HCT116 (cell line): ENCODE results near the gene OR4K2. TPM values are rescaled to one million over a fixed set of nuclear protein-coding genes. Genes with fewer than 3 reads are reported as not detected.

ENCODE experiments used
- total RNA-seq: library from RNA; stranded (reverse); gene quantifications from one replicate; pipeline ENCODE4 v1.2.1, GENCODE V29; 2021; ENCODE audit not compliant: unreplicated experiment

OR4K2 gene
- total RNA-seq, 1 experiment from 2014 or later: not detected

Other genes with a start within 250 kb of the OR4K2 start
- gene OR11H2, start 161.3 kb upstream of the OR4K2 start, total RNA-seq: not detected
- gene OR4Q3, start 131.6 kb upstream of the OR4K2 start, total RNA-seq: not detected
- not detected for gene OR4M1, start 101.6 kb upstream of the OR4K2 start, total RNA-seq
- not detected for gene OR4N2, start 71.4 kb upstream of the OR4K2 start, total RNA-seq
- not detected for gene OR4K5, start 45.5 kb downstream of the OR4K2 start, total RNA-seq
- not detected for gene OR4K1, start 55.8 kb downstream of the OR4K2 start, total RNA-seq
- not detected for gene OR4K15, start 100.4 kb downstream of the OR4K2 start, total RNA-seq
- not detected for gene OR4Q2, start 127.0 kb downstream of the OR4K2 start, total RNA-seq
- not detected for gene OR4K14, start 144.2 kb downstream of the OR4K2 start, total RNA-seq
- not detected for gene OR4K13, start 160.9 kb downstream of the OR4K2 start, total RNA-seq
- gene OR4L1, start 184.9 kb downstream of the OR4K2 start, total RNA-seq: not detected
- not detected for gene OR4K17, start 235.6 kb downstream of the OR4K2 start, total RNA-seq